Tibial nerve (tissue), 3 donors: ENCODE results near the gene ABCG1.

Experiments used
- CTCF ChIP-seq, 5 experiments: fragments of 200-600 bp in 3 of 5; fragments of 450-650 bp in 2 of 5; sonication (generic) in 3 of 5; IDR thresholded peaks; one replicate each; pipeline ENCODE4 v1.5.1; 2016 to 2019; ENCODE audit warnings: antibody characterized with exemption in 5 of 5, mild to moderate bottlenecking in 3 of 5, moderate library complexity in 2 of 5
- POLR2A ChIP-seq, 2 donors: fragments of 450-650 bp; IDR thresholded peaks; one replicate each; pipeline ENCODE4 v1.6.1; 2017; ENCODE audit warnings: antibody characterized with exemption in 2 of 2, mild to moderate bottlenecking in 2 of 2, moderate library complexity in 2 of 2

GRCh38 chr21:42313501-42313969 lies 94.6 kb downstream of the ABCG1 start:
- no peak for TF ChIP-seq CTCF (IDR thresholded peaks at IDR 0.05)
- TF ChIP-seq POLR2A (IDR thresholded peaks at IDR 0.05) = no peak
